SK-N-SH treated with all-trans-retinoic acid at 6 μM for 48 hours (cell line): ENCODE data around the gene ACADVL.

ENCODE experiments used
- ATAC-seq: fragments of 200-7000 bp; cut with Tn5 transposase; 3 replicates; pipeline ENCODE4 v1.9.1; 2020; ENCODE audit warnings: mild to moderate bottlenecking, moderate library complexity
- ARNTL ChIP-seq: fragments of 450-650 bp; formaldehyde crosslinking; IDR thresholded peaks from 2 replicates; pipeline ENCODE4 v1.5.0; 2020; ENCODE audit warnings: low read depth, mild to moderate bottlenecking, moderate library complexity, borderline replicate concordance
- BACH2 ChIP-seq: fragments of 250-450 bp; sonication (Bioruptor Pico); IDR thresholded peaks from 2 replicates; pipeline ENCODE4 v1.9.0; 2021; ENCODE audit warnings: mild to moderate bottlenecking, borderline replicate concordance
- CREB5 ChIP-seq: fragments of 250-450 bp; sonication (Bioruptor Pico); IDR thresholded peaks from 2 replicates; pipeline ENCODE4 v1.5.1; 2020; ENCODE audit warnings: low read depth, mild to moderate bottlenecking, moderate library complexity
- CSDC2 ChIP-seq: fragments of 250-450 bp; sonication (Bioruptor Pico); IDR thresholded peaks from 2 replicates; pipeline ENCODE4 v1.5.0; 2020; ENCODE audit warnings: mild to moderate bottlenecking, moderate library complexity
- ESRRG ChIP-seq: fragments of 250-450 bp; sonication (Bioruptor Pico); IDR thresholded peaks from 2 replicates; pipeline ENCODE4 v1.6.1; 2021; ENCODE audit warnings: mild to moderate bottlenecking
- GLIS3 ChIP-seq: fragments of 250-450 bp; sonication (Bioruptor Pico); IDR thresholded peaks from 2 replicates; pipeline ENCODE4 v1.5.0; 2020; ENCODE audit warnings: mild to moderate bottlenecking, moderate library complexity
- ISL1 ChIP-seq: fragments of 250-450 bp; sonication (Bioruptor Pico); IDR thresholded peaks from 2 replicates; pipeline ENCODE4 v2.1.2; 2022; ENCODE audit warnings: mild to moderate bottlenecking, moderate library complexity
- OSR1 ChIP-seq: fragments of 250-450 bp; sonication (Bioruptor Pico); IDR thresholded peaks from 2 replicates; pipeline ENCODE4 v1.8.0; 2022; ENCODE audit warnings: moderate library complexity, mild to moderate bottlenecking, inconsistent platforms
- PATZ1 ChIP-seq: fragments of 250-450 bp; sonication (Bioruptor Pico); IDR thresholded peaks from 2 replicates; pipeline ENCODE4 v1.8.0; 2020; ENCODE audit warnings: mild to moderate bottlenecking, moderate library complexity, borderline replicate concordance
- POU6F1 ChIP-seq: fragments of 250-450 bp; sonication (Bioruptor Pico); IDR thresholded peaks from 2 replicates; pipeline ENCODE4 v1.8.0; 2021; ENCODE audit warnings: low read depth, mild to moderate bottlenecking, moderate library complexity, borderline replicate concordance
- PPARA ChIP-seq: fragments of 250-450 bp; sonication (Bioruptor Pico); IDR thresholded peaks from 2 replicates; pipeline ENCODE4 v1.5.0; 2020; ENCODE audit warnings: mild to moderate bottlenecking, borderline replicate concordance
- SNAI2 ChIP-seq: fragments of 250-450 bp; sonication (Bioruptor Pico); IDR thresholded peaks from 2 replicates; pipeline ENCODE4 v1.5.0; 2020; ENCODE audit warnings: mild to moderate bottlenecking, moderate library complexity
- TCF4 ChIP-seq: fragments of 250-450 bp; sonication (Bioruptor Pico); IDR thresholded peaks from 2 replicates; pipeline ENCODE4 v1.8.0; 2021; ENCODE audit warnings: mild to moderate bottlenecking, moderate library complexity, borderline replicate concordance
- TOX ChIP-seq: fragments of 250-450 bp; sonication (Bioruptor Pico); IDR thresholded peaks from 2 replicates; pipeline ENCODE4 v1.8.0; 2021; ENCODE audit warnings: mild to moderate bottlenecking, moderate library complexity, borderline replicate concordance
- TSHZ2 ChIP-seq: fragments of 250-450 bp; sonication (Bioruptor Pico); IDR thresholded peaks from 2 replicates; pipeline ENCODE4 v1.5.0; 2020; ENCODE audit warnings: mild to moderate bottlenecking, moderate library complexity
- ZC3H10 ChIP-seq: fragments of 250-450 bp; sonication (Bioruptor Pico); IDR thresholded peaks from 2 replicates; pipeline ENCODE4 v1.5.1; 2021; ENCODE audit warnings: mild to moderate bottlenecking, moderate library complexity
- ZFP3 ChIP-seq: fragments of 250-450 bp; sonication (Bioruptor Pico); IDR thresholded peaks from 2 replicates; pipeline ENCODE4 v1.5.0; 2020; ENCODE audit warnings: mild to moderate bottlenecking, moderate library complexity
- ZFP30 ChIP-seq: fragments of 450-650 bp; formaldehyde crosslinking; IDR thresholded peaks from 2 replicates; pipeline ENCODE4 v1.5.0; 2022; ENCODE audit warnings: mild to moderate bottlenecking, moderate library complexity
- ZNF565 ChIP-seq: fragments of 450-650 bp; formaldehyde crosslinking; conservative IDR thresholded peaks from 2 replicates; pipeline ENCODE4 v1.5.0; 2020; ENCODE audit warnings: low read depth, mild to moderate bottlenecking, moderate library complexity
- ZNF70 ChIP-seq: fragments of 450-650 bp; formaldehyde crosslinking; IDR thresholded peaks from 2 replicates; pipeline ENCODE4 v1.5.0; 2020; ENCODE audit warnings: mild to moderate bottlenecking, moderate library complexity
- ZNF8 ChIP-seq: fragments of 450-650 bp; formaldehyde crosslinking; IDR thresholded peaks from 2 replicates; pipeline ENCODE4 v1.5.0; 2020; ENCODE audit warnings: mild to moderate bottlenecking, moderate library complexity

ACADVL gene

GRCh38 chr17:7175330-7175733, 44.4 kb upstream of the ACADVL start:
- ATAC-seq, result no peak
- TF ChIP-seq CREB5, result no peak
- no peak for TF ChIP-seq ISL1 (CRISPR knock-in tag)
- no peak for TF ChIP-seq POU6F1 (CRISPR knock-in tag)
- TF ChIP-seq ZFP3 (CRISPR knock-in tag), result no peak
- no peak for TF ChIP-seq ZC3H10 (CRISPR knock-in tag)
- TF ChIP-seq PPARA (CRISPR knock-in tag), result no peak
- TF ChIP-seq BACH2 (CRISPR knock-in tag), result no peak
- no peak for TF ChIP-seq PATZ1 (CRISPR knock-in tag)
- no peak for TF ChIP-seq TOX
- TF ChIP-seq, all 23 proteins: peak for 0

GRCh38 chr17:7176107-7176840, 43.5 kb upstream of the ACADVL start:
- TF ChIP-seq ESRRG (no peak), ZFP3 (CRISPR knock-in tag) (no peak), ISL1 (CRISPR knock-in tag) (no peak), TOX (no peak), OSR1 (no peak), ZNF70 (CRISPR knock-in tag) (no peak), TCF4 (CRISPR knock-in tag) (no peak), PPARA (CRISPR knock-in tag) (no peak), POU6F1 (CRISPR knock-in tag) (no peak)
- TF ChIP-seq, all 23 proteins: peak for 0
- ATAC-seq, result no peak

GRCh38 chr17:7176841-7177190, 42.9 kb upstream of the ACADVL start:
- peak; percentile 45 for ATAC-seq

GRCh38 chr17:7177191-7177953, 42.4 kb upstream of the ACADVL start:
- ATAC-seq, result peak; percentile 91
- TF ChIP-seq CSDC2 (CRISPR knock-in tag), result no peak
- no peak for TF ChIP-seq GLIS3 (CRISPR knock-in tag)
- no peak for TF ChIP-seq BACH2 (CRISPR knock-in tag)
- TF ChIP-seq POU6F1 (CRISPR knock-in tag), result no peak
- no peak for TF ChIP-seq TSHZ2 (CRISPR knock-in tag)
- TF ChIP-seq CREB5, result no peak
- no peak for TF ChIP-seq ZNF565
- no peak for TF ChIP-seq ZFP30
- TF ChIP-seq OSR1, result no peak
- TF ChIP-seq ISL1 (CRISPR knock-in tag), result no peak
- TF ChIP-seq ZNF8 (CRISPR knock-in tag), result no peak
- TF ChIP-seq SNAI2, result no peak

More at GRCh38 chr17:7176841-7177190, 42.9 kb upstream of the ACADVL start:
- TF ChIP-seq OSR1 (no peak), ARNTL (CRISPR knock-in tag) (no peak)
